Neural cell (in vitro differentiated cells): Measurements from ENCODE around the gene SSC5D. TPM values are rescaled to one million over a fixed set of nuclear protein-coding genes. Genes with fewer than 3 reads are reported as not detected.

Source experiments
- H2AFZ ChIP-seq: fragments of 200-600, 300-800 bp; sonication (generic), shearing (Covaris generic); 2 replicates; pipeline ENCODE4 v1.6.0; 2014; ENCODE audit warnings: low read depth, mild to moderate bottlenecking, antibody characterized with exemption, low read length, moderate library complexity
- H3F3A ChIP-seq: fragments of 200-600 bp; shearing (Covaris generic); 2 replicates; pipeline ENCODE4 v1.6.1; 2016; ENCODE audit warnings: mild to moderate bottlenecking, moderate library complexity, mixed read lengths, antibody characterized with exemption, low read length; ENCODE audit not compliant: insufficient read depth, poor library complexity, severe bottlenecking
- H3K27ac ChIP-seq: fragments of 200-600, 300-800 bp; sonication (generic), shearing (Covaris generic); 2 replicates; pipeline ENCODE4 v1.5.1; 2014; ENCODE audit warnings: mild to moderate bottlenecking, low read length, moderate library complexity
- H3K27me3 ChIP-seq: fragments of 300-800, 200-600 bp; sonication (generic), shearing (Covaris generic); 2 replicates; pipeline ENCODE4 v1.6.0; 2014; ENCODE audit warnings: mild to moderate bottlenecking, low read depth, low read length, moderate library complexity; ENCODE audit not compliant: insufficient read depth
- H3K36me3 ChIP-seq: fragments of 300-800, 200-600 bp; sonication (generic), shearing (Covaris generic); 2 replicates; pipeline ENCODE4 v1.5.1; 2014; ENCODE audit warnings: mild to moderate bottlenecking, antibody characterized with exemption, low read length, moderate library complexity; ENCODE audit not compliant: insufficient read depth
- H3K4me2 ChIP-seq: fragments of 300-800, 200-600 bp; sonication (generic), shearing (Covaris generic); 2 replicates; pipeline ENCODE4 v1.6.0; 2014; ENCODE audit warnings: mild to moderate bottlenecking, low read length
- H3K4me3 ChIP-seq: fragments of 300-800, 200-600 bp; sonication (generic), shearing (Covaris generic); 2 replicates; pipeline ENCODE4 v1.5.1; 2014; ENCODE audit warnings: mild to moderate bottlenecking, low read length, moderate library complexity
- H3K79me2 ChIP-seq: fragments of 200-600 bp; shearing (Covaris generic); replicated peaks from 2 replicates; pipeline ENCODE4 v1.6.0; 2014; ENCODE audit warnings: mild to moderate bottlenecking, low read length, moderate library complexity; ENCODE audit not compliant: insufficient read depth
- H3K9ac ChIP-seq: fragments of 300-800, 200-600 bp; sonication (generic), shearing (Covaris generic); 2 replicates; pipeline ENCODE4 v1.6.1; 2016; ENCODE audit warnings: mild to moderate bottlenecking, low read length, mixed read lengths
- H3K9me2 ChIP-seq: fragments of 200-600 bp; shearing (Covaris generic); 2 replicates; pipeline ENCODE4 v1.6.1; 2016; ENCODE audit warnings: mild to moderate bottlenecking, low read length, mixed read lengths; ENCODE audit not compliant: insufficient read depth
- H3K9me3 ChIP-seq: fragments of 200-600, 300-800 bp; sonication (generic), shearing (Covaris generic); 2 replicates; pipeline ENCODE4 v1.6.1; 2016; ENCODE audit warnings: mild to moderate bottlenecking, mixed run types, low read length, moderate library complexity, mixed read lengths
- H4K20me1 ChIP-seq: fragments of 200-600 bp; shearing (Covaris generic); 2 replicates; pipeline ENCODE4 v1.6.1; 2016; ENCODE audit warnings: mild to moderate bottlenecking, mixed run types; ENCODE audit not compliant: insufficient read depth
- EP300 ChIP-seq: fragments of 450-650 bp; conservative IDR thresholded peaks from 2 replicates; pipeline ENCODE4 v1.6.1; 2014; ENCODE audit warnings: antibody characterized with exemption, mild to moderate bottlenecking, moderate library complexity; ENCODE audit not compliant: poor library complexity, severe bottlenecking
- EZH2 ChIP-seq: fragments of 200-600, 300-800 bp; shearing (Covaris generic), sonication (generic); IDR thresholded peaks from 2 replicates; pipeline ENCODE4 v1.6.1; 2014; ENCODE audit warnings: antibody characterized with exemption, low read length, borderline replicate concordance, mild to moderate bottlenecking; ENCODE audit not compliant: insufficient read depth, poor library complexity, severe bottlenecking
- MXI1 ChIP-seq: fragments of 450-650 bp; conservative IDR thresholded peaks from 2 replicates; pipeline ENCODE4 v1.6.1; 2014; ENCODE audit warnings: antibody characterized with exemption, mild to moderate bottlenecking; ENCODE audit not compliant: poor library complexity, severe bottlenecking
- POLR2AphosphoS5 ChIP-seq: IDR thresholded peaks from 2 replicates; pipeline ENCODE4 v1.6.1; 2012
- RAD21 ChIP-seq: fragments of 450-650 bp; conservative IDR thresholded peaks from 2 replicates; pipeline ENCODE4 v1.6.1; 2014; ENCODE audit warnings: antibody characterized with exemption, mild to moderate bottlenecking, moderate library complexity
- SMC3 ChIP-seq: fragments of 450-650 bp; conservative IDR thresholded peaks from 2 replicates; pipeline ENCODE4 v1.6.1; 2014; ENCODE audit warnings: antibody characterized with exemption, mild to moderate bottlenecking, moderate library complexity; ENCODE audit not compliant: poor library complexity
- TAF1 ChIP-seq: IDR thresholded peaks from 2 replicates; pipeline ENCODE4 v1.6.1; 2012; ENCODE audit warnings: low read depth
- polyA plus RNA-seq: library from polyadenylated mRNA; depleted of rRNA; stranded (reverse); fragments of >200 nt; gene quantifications from 2 replicates; pipeline ENCODE4 v1.2.3, GENCODE V29; 2014
- TF ChIP-seq, protein P1 (sequence below): fragments of 450-650 bp; IDR thresholded peaks from 2 replicates; pipeline ENCODE4 v1.5.1; 2014; ENCODE audit warnings: antibody characterized with exemption, mild to moderate bottlenecking, moderate library complexity; ENCODE audit not compliant: poor library complexity, severe bottlenecking
- TF ChIP-seq, protein P2 (sequence below): IDR thresholded peaks from 2 replicates; pipeline ENCODE4 v1.6.1; 2012; ENCODE audit warnings: borderline replicate concordance

SSC5D gene
- polyA plus RNA-seq, 1 donor from 2014 or later = 0.45 TPM

DNA sequence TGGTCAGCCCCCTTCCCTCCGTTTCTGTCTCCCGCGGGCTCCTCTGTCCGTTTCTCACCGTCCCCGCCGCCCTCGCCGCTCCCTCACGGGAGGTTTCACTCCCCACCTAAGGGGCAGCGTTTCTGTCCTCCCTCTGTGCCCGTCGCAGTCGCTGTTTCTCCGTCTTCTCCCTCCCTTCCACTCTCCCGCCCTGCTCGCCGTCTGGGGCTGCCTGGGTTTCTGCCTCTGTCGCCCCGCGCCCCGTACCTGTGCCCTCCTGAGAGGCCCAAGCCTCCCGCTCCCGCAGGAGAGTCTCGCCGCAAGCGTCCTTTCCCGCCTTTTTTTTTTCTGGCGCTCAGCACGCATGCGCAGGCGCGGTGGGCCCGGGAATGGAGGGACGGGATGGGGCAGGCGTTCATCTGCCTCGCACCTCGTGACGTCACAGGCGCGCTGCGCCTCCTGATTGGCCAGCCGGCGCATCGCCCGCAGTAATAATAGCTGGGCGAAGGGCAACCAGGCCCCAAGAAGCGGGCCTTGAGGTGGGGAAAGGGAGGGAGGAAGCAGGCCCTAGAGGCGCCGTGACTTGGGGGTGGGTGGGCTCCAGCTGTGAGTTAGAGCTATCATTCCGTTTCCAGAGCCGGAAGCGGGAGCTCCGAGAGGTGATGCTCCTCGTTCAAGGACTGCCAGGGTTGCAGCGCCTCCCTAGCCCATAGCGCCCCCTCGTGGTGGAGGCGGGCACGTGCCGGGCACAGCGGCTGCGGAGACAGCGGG, 15.4 kb downstream of the SSC5D start:
- no peaks in the 10 kb centered on the region for H4K20me1 ChIP-seq
- no peak overlapping the region for H3K4me2 ChIP-seq
- no peaks in the 10 kb centered on the region for H3K9me3 ChIP-seq
- no peaks in the 10 kb centered on the region for H3F3A ChIP-seq
- peak overlapping the region; percentile 61 for H3K4me3 ChIP-seq
- peak overlapping the region; percentile 35 for H3K27ac ChIP-seq
- H3K36me3 ChIP-seq = no peaks in the 10 kb centered on the region
- H3K9ac ChIP-seq = no peak overlapping the region
- no peaks in the 10 kb centered on the region for H3K27me3 ChIP-seq
- H2AFZ ChIP-seq = no peak overlapping the region
- no peaks in the 10 kb centered on the region for H3K79me2 ChIP-seq
- TF ChIP-seq SMC3 = peak; percentile 80
- TF ChIP-seq, protein P1, sequence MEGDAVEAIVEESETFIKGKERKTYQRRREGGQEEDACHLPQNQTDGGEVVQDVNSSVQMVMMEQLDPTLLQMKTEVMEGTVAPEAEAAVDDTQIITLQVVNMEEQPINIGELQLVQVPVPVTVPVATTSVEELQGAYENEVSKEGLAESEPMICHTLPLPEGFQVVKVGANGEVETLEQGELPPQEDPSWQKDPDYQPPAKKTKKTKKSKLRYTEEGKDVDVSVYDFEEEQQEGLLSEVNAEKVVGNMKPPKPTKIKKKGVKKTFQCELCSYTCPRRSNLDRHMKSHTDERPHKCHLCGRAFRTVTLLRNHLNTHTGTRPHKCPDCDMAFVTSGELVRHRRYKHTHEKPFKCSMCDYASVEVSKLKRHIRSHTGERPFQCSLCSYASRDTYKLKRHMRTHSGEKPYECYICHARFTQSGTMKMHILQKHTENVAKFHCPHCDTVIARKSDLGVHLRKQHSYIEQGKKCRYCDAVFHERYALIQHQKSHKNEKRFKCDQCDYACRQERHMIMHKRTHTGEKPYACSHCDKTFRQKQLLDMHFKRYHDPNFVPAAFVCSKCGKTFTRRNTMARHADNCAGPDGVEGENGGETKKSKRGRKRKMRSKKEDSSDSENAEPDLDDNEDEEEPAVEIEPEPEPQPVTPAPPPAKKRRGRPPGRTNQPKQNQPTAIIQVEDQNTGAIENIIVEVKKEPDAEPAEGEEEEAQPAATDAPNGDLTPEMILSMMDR = peak; percentile 89
- TF ChIP-seq POLR2AphosphoS5 = peak; percentile 16
- peak; percentile 22 for TF ChIP-seq EP300
- no peak for TF ChIP-seq TAF1
- TF ChIP-seq MXI1 = peak; percentile 22
- TF ChIP-seq, protein P2, sequence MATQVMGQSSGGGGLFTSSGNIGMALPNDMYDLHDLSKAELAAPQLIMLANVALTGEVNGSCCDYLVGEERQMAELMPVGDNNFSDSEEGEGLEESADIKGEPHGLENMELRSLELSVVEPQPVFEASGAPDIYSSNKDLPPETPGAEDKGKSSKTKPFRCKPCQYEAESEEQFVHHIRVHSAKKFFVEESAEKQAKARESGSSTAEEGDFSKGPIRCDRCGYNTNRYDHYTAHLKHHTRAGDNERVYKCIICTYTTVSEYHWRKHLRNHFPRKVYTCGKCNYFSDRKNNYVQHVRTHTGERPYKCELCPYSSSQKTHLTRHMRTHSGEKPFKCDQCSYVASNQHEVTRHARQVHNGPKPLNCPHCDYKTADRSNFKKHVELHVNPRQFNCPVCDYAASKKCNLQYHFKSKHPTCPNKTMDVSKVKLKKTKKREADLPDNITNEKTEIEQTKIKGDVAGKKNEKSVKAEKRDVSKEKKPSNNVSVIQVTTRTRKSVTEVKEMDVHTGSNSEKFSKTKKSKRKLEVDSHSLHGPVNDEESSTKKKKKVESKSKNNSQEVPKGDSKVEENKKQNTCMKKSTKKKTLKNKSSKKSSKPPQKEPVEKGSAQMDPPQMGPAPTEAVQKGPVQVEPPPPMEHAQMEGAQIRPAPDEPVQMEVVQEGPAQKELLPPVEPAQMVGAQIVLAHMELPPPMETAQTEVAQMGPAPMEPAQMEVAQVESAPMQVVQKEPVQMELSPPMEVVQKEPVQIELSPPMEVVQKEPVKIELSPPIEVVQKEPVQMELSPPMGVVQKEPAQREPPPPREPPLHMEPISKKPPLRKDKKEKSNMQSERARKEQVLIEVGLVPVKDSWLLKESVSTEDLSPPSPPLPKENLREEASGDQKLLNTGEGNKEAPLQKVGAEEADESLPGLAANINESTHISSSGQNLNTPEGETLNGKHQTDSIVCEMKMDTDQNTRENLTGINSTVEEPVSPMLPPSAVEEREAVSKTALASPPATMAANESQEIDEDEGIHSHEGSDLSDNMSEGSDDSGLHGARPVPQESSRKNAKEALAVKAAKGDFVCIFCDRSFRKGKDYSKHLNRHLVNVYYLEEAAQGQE = peak; percentile 6
- no peak for TF ChIP-seq EZH2
- peak; percentile 83 for TF ChIP-seq RAD21
- no peaks in the 10 kb centered on the region for H3K9me2 ChIP-seq

DNA sequence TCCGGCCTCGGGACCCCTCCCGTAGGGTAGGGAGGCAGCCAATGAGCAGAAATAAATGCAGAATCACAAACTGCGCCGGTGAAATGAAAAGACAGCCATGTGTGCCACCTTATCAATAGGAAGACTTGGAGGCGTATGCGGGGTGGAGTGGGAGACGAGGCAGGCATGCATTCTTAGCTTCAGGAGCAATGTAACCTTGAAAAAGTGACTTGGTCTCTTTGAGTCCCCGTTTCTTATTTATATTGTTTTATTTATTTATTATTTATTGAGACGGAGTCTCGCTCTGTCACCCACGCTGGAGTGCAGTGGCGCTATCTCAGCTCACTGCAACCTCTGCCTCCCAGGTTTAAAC, 16.0 kb downstream of the SSC5D start:
- Histone ChIP-seq H3F3A (no peaks in the 10 kb centered on the region), H4K20me1 (no peaks in the 10 kb centered on the region), H3K9me3 (no peaks in the 10 kb centered on the region), H3K27me3 (no peaks in the 10 kb centered on the region), H3K36me3 (no peaks in the 10 kb centered on the region), H3K27ac (no peak overlapping the region), H2AFZ (no peak overlapping the region), H3K9me2 (no peaks in the 10 kb centered on the region), H3K79me2 (no peaks in the 10 kb centered on the region), H3K4me3 (peak overlapping the region; percentile 61), H3K9ac (no peak overlapping the region), H3K4me2 (no peak overlapping the region)
- TF ChIP-seq SMC3 = peak; percentile 4
- TF ChIP-seq MXI1 = no peak
- TF ChIP-seq, protein P1 = no peak
- no peak for TF ChIP-seq TAF1
